Suppressor macrophage treated with lipopolysaccharide for 1 hour (primary cell): ENCODE data around the gene UBAC1.

Experiments
- DNase-seq, 3 donors: peaks; one replicate each; pipeline ENCODE4 v3.0.0-alpha.2; 2020 to 2022

UBAC1 gene

DNA sequence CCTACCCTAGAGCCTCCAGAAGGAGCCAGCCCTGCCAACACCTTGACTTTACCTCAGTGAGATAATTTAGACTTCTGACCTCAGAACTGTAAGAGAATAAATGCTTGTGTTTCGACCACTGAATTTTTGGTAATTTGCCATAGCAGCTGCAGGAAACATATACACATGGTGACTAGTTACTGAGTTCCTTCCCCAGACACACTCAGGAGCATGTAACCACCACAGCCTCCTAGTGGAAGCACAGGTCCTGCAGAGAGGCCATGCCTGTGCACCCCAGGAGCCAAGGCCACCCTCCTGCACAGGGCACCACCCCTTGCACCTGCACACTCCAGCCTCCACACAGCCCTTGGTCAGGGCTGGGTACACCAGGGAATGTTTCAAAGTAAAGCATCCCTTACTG is 46.3 kb downstream of the UBAC1 start:
- DNase-seq = no peak

DNA sequence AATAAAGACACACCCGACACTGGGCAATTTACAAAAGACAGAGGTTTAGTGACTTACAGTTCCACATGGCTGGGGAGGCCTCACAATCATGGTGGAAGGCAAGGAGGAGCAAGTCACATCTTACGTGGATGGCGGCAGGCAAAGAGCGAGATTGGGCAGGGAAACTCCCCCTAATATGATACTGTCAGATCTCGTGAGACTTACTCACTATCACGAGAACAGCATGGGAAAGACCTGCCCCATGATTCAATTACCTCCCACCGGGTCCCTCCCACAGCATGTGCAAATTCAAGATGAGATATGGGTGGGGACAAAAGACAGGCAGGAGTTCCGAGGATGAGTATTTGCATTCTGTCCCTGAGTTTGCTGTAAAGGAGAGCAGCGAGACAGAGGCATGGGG is 49.9 kb downstream of the UBAC1 start:
- peak in 1 of 3 donors; percentile 29 for DNase-seq

DNA sequence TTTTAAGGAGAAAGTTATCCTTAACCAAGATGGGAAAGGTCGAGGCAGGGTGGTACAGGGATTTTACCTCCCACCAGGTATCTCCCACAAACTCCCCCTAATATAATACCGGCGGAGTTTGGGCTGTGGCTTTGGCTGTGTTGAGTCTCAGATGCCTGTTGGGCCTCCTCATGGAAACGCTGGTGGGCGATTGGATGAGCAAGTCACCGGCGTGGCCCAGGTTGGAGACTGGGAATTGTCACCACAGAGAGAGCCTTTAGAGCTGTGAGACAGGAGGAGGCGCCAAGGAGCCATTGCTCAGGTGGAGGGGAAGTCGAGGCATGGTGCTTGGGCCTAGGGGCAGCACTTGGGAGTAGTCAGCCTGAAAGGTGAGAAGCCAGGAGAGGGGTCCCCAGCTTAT is 50.4 kb downstream of the UBAC1 start:
- DNase-seq = no peak

DNA sequence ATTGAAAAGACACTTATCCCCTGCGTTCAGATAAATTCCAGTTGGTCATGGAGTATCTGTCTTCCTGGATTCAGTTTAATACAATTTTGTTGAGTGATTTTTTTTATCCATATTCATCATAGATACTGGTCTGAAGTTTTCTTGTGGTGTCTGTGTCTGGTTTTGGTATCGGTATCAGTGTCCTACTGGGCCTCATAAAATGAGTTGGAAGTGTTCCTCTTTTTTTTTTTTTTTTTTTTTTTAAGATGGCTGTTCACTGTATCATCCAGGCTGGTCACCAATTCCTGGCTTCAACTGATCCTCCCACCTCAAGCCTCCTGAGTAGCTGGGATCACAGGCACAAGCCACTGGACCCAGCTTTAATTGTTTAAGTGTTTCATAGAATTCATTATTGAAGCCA is 51.0 kb downstream of the UBAC1 start:
- peak; percentile 53 to 61 (median 53) for DNase-seq

DNA sequence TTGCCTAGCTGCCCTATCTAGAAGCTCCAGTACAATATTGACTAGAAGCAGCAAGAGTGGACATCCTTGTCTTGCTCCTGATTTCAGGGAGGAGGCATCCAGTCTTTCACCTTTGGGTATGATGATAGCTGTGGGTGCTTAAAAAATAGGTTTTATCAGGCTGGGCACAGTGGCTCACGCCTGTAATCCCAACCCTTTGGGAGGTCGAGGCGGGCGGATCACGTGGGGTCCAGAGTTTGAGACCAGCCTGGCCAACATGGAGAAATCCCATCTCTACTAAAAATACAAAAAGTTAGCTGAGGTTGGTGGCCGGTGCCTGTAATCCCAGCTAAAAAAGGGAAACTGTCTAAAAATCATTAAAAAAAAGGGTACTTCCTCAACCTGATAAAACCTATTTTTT is 51.8 kb downstream of the UBAC1 start:
- peak in 1 of 3 donors; percentile 33 for DNase-seq

DNA sequence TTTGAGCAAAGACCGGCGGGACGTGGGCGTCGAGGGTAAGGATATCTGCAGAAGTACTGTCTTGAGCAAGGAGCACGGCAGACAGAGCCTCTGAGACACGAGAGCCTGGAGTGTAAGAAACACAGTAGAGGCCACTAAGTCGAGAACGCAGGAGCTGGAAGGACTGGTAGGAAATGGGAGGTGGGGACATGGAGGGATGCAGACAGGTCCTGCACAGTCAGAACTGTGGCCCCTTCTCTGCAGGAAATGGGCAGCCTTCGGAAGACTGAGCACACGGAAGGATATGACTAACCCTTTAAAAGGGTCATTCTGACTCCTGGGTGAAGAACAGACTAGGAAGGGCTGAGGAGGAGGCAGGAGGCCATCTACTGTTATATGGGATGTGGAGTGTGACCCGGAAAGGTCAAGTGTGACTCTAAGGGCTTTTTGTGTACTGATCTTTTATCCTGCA is 52.4 kb downstream of the UBAC1 start:
- DNase-seq = peak; percentile 55 to 64 (median 60)

DNA sequence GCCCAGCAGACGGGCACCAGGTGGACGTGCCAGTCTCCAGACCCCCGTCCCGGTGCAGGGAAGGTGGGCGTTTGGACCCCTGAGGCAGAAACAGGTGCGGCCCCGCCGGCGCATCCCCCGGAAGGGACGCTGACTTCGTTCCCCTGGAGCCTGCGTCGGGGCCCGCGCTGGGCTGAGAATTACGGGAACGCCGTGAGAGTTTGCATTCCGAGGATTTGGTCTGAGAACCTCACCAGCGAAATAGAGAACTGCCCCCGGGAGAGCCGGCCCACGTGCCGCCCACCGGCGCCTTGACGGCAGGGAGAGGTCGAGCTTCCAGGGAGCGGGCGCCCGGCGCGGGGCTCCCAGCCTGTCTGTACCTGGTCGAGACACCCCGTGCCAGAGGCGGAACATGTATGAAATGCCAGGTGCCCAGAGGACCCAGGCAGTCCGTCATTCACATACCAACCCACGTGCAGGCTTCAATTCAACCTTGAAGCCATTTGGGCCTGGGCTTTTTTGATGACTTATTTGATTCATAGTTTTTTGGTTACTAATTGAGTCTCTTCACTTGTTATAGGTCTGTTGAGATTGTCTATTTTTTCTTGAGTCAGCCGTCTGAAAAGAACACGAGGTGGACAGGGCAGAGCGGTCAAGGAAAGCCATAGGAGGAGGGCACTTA is 53.0 kb downstream of the UBAC1 start:
- DNase-seq = peak; percentile 29 to 55 (median 34)

DNA sequence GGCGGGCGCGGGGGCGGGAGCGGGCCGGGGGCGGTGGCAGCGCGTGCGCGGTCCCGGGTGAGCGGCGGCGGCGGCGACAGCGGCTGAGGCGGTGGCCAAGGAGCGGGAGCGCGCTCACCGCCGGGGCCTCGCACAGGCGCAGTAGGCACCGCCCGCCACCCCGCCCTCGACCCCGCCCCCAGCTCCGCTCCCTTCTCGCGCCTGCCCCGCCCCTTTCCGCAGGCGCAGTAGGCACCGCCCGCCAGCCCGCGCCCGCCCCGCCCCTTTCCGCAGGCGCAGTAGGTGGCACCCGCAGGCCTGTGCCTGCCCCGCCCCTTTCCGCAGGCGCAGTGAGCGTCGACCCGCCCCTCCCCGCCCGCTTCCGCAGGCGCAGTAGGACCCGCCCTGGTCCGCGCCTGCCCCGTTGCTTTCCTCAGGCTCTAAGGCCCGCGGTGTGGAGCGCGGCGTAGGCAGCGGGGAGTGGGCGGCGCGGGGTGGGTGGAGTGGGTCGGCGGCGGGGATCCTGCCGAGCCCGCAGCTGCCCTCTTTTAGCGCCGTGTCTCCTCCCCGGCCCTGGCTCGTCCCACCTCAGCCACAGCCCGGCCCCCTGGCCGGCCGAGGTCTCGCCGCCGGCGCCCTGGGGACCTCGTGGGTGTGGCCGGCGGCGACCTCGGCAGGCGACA is 53.6 kb downstream of the UBAC1 start, which contains the start of gene CAMSAP1:
TSS of gene CAMSAP1 (minus strand) at position 116 of the 662 bp plus-strand sequence. CDS start 387 bp downstream, outside the sequence.
- peak; percentile 96 to 100 (median 98) for DNase-seq

DNA sequence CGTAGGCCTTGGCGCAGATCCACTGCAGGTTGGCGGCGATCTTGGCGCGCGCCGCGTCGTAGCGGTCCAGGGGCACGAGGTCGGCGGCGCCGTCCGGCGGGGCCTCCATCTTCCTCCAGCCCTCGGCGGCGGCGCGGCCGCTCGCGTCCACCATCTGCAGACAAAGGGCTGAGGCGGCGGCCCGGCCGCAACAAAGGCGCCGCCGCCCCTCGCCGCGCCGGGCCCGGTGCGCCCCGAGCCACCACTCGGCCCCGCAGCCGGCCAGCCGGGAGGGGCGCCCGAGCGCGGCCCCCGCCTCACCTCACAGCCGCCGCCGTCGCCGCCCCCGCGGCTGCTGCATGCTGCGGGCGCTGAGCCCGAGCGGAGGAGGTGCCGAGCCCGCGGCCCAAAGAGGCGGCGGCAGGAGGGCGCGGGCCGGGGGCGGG is 54.2 kb downstream of the UBAC1 start:
- peak; percentile 47 to 76 (median 57) for DNase-seq

DNA sequence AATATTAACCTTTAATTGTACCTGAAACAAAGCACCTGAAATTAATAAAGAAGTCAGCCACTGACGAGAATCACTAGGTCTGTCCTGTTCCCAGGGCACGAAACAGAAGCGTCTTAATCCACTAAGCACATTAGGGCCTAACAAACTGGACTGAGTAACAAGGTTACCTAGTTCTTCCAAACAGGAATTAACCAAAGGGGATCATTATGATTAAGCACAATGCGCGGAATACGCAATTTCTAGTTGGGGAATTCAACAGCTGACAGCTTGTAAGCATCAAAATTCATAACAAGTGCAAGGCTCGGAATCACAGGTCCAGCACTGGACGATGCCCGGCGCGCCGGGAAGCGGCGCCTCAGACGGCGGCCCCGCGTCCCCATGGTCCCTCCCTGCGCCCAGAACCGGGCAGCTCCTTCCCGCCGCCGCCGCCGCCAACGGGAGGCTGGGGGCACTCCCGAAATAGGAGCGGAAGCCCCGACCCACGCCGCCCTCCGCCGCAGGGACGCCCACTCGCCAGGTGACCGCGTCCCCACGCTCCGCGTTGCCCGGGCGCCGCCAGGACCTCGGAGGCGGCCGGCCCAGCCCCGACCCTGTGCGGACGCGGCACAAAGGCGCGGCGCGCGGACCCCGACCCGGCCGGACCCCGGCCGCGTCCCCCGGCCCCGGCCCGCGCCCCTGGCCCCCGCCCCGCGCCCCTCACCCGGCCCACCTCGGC is 54.7 kb downstream of the UBAC1 start:
- DNase-seq = peak; percentile 79 to 87 (median 83)

DNA sequence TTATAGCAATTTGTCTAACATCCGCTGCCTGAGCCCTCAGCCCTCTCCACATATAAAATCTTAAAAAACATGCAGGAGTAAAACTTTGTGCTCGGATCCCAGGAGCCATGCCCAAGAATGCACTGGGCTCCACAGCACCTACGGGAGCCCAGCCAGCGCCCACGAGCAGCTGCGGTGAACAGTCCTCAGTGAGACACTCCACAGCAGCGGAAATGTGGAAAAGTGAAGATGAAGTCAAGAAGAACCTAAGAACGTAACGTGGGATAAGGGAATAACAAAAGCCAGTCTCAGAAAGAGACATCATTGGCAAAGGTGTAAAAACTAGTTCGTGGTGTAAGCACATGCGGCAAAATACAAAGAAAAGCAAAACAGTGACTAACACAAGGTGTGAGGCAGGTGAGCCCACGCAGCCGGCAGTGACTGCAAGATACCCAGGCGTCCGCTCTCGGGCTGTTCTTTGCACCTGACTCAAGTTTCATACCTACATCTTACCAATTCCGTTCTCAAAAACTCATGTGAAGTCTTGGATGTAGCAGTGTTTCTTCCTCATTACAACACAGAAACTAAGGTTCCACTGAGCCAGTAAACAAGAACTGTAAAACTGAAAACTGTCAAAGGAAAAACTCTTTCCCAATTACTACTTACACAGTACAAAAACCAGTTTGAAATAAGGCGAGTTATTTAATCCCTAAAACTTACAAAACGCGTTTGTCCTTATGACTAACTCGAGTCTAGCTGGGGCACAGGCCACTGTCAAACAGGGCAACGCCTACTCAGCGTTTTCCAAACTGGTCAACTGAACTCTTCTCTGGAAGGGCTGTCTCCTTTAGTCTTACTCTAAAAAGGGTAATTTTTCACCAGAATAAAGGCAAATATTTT is 55.6 kb downstream of the UBAC1 start:
- peak; percentile 73 to 84 (median 80) for DNase-seq

DNA sequence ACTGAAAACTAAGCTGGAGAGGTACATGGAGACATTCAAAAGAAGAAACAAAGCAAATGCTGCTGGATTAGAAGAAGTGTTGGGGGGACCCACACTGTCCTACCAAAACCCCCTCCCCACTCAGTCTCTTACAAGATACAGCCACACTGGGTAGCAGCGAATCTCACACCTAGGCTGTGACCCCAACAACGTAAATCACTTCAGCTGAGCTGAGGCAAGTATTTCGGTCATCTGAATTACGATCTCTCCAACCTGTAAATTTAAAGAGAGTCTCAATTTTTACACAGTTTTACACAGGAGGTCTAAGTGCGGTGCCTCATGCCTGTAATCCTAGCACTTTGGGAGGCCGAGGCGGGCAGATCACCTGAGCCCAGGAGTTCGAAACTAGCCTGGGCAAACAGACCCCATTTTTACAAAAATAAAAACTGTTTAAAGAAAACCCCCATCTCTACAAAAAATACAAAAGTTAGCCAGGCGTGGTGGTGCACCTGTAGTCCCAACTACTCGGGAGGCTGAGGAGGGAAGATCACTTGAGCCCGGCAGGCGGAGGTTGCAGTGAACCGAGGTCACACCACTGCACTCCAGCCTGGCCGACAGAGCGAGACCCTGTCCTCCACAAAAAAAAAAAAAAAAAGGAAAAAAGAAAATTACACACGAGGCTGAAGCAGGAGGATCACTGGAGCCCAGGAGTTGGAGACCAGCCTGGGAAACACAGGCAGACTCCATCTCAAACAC is 57.2 kb downstream of the UBAC1 start:
- no peak for DNase-seq

DNA sequence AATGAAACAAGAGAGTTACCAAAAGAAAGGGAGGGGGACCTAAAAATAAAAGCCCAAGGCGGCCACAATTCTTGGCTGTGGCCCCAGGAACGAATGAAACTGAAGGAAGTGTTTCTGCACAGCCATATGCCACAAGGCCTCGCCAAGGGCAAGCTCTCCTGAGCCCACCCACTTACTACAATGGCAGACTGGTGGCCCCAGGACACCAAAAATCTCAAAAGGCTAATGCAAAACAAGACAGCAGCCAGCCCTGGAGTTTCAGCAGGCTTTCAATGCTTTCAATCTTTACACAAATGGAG is 57.9 kb downstream of the UBAC1 start:
- no peak for DNase-seq

DNA sequence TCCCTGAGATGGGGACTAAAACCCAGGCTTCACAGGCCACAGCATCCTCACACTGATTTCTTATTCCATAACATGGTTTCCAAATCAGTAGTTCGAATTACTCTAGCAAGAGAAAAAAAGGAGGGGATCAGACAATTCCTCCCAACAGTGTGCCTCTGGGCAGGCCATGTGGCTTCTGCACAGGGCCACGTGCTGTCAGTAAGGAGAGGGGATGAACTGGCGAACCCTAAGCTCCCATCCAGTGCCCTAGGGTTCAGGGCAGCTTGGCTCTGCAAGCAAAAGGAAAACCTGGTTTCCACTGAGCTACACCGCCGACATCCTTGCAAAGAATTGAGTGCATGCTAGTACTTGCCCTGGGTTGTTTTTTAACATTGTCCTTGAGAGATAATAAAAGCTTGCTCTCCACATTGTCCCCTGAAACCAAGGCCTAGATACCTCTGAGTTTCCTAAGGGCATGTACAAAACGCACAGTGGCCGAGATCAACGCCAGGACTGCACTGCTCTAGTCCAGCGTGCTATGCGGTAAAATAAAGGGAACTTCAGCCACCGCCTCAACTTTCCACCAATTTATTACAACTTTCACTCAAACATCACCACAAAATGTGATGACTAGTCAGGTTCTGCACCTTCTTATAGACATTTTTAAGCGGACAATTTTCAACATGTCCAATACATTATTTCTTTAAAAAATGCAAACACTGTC is 58.4 kb downstream of the UBAC1 start:
- DNase-seq = peak; percentile 21 to 28 (median 22)

DNA sequence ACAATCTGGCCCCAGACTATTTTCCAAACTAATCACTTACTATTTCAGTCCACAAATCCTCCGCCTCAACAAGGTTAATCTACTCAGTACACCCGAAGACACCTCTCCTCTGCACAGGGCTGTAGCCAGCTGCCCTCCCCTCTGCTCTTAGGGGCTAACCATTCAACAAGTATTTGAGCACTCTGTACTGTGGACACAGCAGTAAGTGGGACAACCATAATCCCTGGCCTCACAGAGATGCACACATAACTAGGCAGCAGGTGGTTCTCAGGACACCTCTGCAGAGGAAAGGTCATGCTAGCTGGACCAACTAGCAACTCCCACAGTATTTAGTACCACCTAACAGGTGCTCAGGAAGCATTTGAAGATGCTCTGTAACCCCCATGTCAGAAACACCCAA is 59.3 kb downstream of the UBAC1 start:
- no peak for DNase-seq

DNA sequence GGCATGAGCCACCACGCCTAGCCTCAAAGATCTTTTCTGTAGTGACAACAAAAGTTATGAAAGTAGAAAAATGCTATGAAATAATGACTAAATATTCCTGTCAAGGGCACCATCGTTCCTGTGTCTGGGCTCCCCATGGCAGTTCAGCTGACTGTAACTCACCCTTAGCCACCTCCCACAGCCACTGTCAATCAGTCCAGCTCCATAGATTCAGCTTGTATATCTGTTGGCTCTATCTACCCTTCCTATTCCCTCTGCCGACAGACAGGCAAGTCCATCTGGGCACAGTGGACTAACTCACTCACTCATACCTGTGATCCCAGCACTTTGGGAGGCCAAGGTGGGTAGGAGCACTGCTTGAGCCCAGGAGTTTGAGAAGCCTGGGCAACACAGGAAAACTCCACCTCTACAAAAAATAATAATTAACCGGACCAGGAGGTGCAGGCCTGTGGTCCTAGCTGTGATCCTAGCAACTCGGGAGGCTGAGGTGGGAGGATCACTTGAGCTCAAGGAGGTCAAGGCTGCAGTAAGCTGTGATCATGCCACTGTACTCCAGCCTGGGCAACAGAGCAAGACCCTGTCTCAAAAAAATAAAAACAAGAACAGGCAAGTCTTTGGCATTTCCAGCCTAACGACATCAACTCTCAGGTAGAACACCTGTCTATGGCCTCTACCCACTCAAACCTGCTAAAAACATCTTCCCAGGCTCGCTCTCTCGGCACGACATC is 60.0 kb downstream of the UBAC1 start:
- peak; percentile 25 to 42 (median 42) for DNase-seq

DNA sequence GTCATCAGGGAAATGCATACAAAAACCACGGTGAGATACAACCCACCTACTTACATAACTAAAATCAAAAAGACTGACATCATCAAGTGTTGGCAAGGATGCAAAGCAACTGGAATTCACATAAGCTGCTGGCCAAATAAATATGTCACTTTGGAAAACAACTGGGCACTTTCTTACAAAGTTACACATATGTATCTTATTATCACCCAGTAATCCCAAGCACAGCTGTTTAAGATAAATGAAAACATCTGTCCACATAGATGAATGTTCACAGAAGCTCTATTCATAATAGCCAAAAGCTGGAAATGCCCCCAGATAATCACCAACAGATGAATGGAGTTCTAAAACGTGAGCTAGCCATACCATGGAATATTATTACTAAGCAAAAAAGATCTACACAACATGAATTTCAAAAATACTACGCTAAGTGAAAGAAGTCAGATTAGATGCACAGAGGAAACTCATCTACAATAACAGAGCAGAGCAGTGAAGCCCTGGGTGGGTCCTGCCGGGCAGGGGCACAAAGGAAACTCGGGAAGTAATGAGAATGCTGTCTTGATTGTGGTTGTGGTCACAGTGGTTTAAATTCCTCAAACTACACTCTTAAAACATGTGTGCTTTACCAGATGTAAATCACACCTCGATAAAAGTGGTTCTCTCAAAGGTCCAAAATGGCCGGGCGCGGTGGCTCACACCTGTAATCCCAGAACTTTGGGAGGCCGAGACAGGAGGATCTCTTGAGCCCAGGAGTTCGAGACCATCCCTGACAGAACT is 62.4 kb downstream of the UBAC1 start:
- peak in 2 of 3 donors; percentile 20 to 42 for DNase-seq

DNA sequence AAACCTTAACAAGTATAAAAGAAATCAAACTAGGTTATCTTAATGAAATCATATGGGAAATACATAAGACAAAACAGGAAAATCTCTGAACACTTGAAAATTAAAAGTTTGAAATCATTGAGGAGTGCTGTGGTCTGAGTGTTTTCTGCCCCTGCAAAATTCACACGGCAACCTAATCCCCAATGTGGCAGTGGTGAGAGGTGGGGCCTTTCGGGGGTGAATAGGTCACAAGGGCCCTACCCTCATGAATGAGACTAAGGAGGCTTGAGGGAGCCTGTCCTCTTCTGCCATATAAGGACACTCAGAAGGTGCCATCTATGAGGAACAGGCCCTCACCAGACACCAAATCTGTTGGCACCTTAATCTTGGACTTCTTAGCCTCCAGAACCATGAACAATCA is 64.5 kb downstream of the UBAC1 start:
- no peak for DNase-seq

DNA sequence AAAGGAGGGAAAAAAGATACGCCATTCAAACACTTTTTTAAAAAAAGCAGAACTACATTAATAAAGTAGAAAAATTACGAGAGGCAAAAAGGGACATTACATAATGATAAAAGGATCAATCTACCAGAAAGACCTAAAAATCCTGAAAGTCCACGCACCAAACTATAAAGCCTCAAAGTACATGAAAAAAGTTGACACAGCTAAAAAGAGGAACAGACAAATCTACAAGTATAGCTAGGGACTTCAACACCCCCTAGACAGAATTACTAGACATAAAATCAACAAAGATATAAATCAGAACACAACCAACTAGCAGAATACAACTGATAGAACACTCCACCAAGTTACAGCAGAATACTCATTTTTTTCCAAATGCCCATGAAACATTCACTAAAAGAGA is 65.0 kb downstream of the UBAC1 start:
- peak in 1 of 3 donors; percentile 24 for DNase-seq
